Amniotic epithelial cell (primary cell): ENCODE measurements around the gene CPNE9.
A peak's percentile ranks its signal among the peaks of the same experiment; 100 is the strongest.

Experiments used
- DNase-seq: peaks from one replicate; pipeline ENCODE4 v3.0.0-alpha.2; 2010; ENCODE audit warnings: low read depth

CPNE9 gene

GRCh38 chr3:9715764-9716437, 12.3 kb downstream of the CPNE9 start:
- DNase-seq: peak; percentile 93

GRCh38 chr3:9716801-9717555, 13.3 kb downstream of the CPNE9 start:
- DNase-seq: no peak

- no peak for DNase-seq
Observed at GRCh38 chr3:9717563-9717962, 13.9 kb downstream of the CPNE9 start.

- no peak for DNase-seq
Observed at GRCh38 chr3:9718118-9718517, 14.5 kb downstream of the CPNE9 start.

- DNase-seq: peak; percentile 20
Observed at GRCh38 chr3:9721015-9721699, 17.5 kb downstream of the CPNE9 start.

- no peak for DNase-seq
Observed at GRCh38 chr3:9721700-9722060, 18.0 kb downstream of the CPNE9 start.

- DNase-seq: no peak
Observed at GRCh38 chr3:9725775-9726515, 22.3 kb downstream of the CPNE9 start.

GRCh38 chr3:9727041-9727595, 23.5 kb downstream of the CPNE9 start:
- no peak for DNase-seq

- DNase-seq: peak; percentile 69
Observed at GRCh38 chr3:9727743-9728142, 24.1 kb downstream of the CPNE9 start.

GRCh38 chr3:9729419-9729818, 25.8 kb downstream of the CPNE9 start:
- no peak for DNase-seq

- no peak for DNase-seq
Observed at GRCh38 chr3:9730657-9731205, 27.1 kb downstream of the CPNE9 start.

- DNase-seq: peak; percentile 98
Observed at GRCh38 chr3:9731206-9732079, 27.8 kb downstream of the CPNE9 start, which contains the start of gene BRPF1. Gene BRPF1, plus strand, starts transcription at chr3:9731735. Its CDS starts 2,406 bp downstream, at chr3:9734141.

GRCh38 chr3:9732080-9732739, 28.6 kb downstream of the CPNE9 start:
- no peak for DNase-seq

GRCh38 chr3:9732740-9733115, 29.1 kb downstream of the CPNE9 start:
- no peak for DNase-seq

- DNase-seq: no peak
Observed at GRCh38 chr3:9736831-9737230, 33.2 kb downstream of the CPNE9 start.

GRCh38 chr3:9739181-9739580, 35.5 kb downstream of the CPNE9 start:
- DNase-seq: no peak

GRCh38 chr3:9742560-9742959, 38.9 kb downstream of the CPNE9 start:
- DNase-seq: no peak

- DNase-seq: no peak
Observed at GRCh38 chr3:9743548-9743947, 39.9 kb downstream of the CPNE9 start.

- DNase-seq: no peak
Observed at GRCh38 chr3:9744162-9744561, 40.5 kb downstream of the CPNE9 start.

GRCh38 chr3:9745521-9745920, 41.9 kb downstream of the CPNE9 start:
- no peak for DNase-seq
